ENCODE results near the gene GLYR1.

DNA sequence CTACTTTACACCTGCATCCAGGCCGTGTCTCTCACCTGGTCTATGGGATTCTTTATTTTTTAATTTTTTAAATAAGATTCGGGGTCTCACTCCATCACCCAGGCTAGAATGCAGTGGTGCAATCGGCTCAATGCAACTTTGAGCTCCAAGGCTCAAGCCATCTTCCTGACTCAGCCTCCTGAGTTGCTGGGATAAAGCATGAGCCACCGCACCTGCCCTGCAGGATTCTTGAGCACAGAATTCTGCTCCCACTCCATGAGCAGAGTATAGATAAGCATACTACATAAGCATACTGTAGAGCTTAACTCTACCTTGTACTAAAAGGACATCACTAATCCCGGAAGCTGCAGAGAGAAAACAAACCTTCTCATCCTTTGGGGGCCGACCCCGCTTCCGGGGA is 15.5 kb downstream of the GLYR1 start:
- no peak for TF ChIP-seq NR3C1 (IDR thresholded peaks at IDR 0.05)
- TF ChIP-seq, protein P1, sequence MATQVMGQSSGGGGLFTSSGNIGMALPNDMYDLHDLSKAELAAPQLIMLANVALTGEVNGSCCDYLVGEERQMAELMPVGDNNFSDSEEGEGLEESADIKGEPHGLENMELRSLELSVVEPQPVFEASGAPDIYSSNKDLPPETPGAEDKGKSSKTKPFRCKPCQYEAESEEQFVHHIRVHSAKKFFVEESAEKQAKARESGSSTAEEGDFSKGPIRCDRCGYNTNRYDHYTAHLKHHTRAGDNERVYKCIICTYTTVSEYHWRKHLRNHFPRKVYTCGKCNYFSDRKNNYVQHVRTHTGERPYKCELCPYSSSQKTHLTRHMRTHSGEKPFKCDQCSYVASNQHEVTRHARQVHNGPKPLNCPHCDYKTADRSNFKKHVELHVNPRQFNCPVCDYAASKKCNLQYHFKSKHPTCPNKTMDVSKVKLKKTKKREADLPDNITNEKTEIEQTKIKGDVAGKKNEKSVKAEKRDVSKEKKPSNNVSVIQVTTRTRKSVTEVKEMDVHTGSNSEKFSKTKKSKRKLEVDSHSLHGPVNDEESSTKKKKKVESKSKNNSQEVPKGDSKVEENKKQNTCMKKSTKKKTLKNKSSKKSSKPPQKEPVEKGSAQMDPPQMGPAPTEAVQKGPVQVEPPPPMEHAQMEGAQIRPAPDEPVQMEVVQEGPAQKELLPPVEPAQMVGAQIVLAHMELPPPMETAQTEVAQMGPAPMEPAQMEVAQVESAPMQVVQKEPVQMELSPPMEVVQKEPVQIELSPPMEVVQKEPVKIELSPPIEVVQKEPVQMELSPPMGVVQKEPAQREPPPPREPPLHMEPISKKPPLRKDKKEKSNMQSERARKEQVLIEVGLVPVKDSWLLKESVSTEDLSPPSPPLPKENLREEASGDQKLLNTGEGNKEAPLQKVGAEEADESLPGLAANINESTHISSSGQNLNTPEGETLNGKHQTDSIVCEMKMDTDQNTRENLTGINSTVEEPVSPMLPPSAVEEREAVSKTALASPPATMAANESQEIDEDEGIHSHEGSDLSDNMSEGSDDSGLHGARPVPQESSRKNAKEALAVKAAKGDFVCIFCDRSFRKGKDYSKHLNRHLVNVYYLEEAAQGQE (IDR thresholded peaks at IDR 0.05), result no peak
- no peak for TF ChIP-seq MAX (IDR thresholded peaks at IDR 0.05)
- TF ChIP-seq, protein P2, sequence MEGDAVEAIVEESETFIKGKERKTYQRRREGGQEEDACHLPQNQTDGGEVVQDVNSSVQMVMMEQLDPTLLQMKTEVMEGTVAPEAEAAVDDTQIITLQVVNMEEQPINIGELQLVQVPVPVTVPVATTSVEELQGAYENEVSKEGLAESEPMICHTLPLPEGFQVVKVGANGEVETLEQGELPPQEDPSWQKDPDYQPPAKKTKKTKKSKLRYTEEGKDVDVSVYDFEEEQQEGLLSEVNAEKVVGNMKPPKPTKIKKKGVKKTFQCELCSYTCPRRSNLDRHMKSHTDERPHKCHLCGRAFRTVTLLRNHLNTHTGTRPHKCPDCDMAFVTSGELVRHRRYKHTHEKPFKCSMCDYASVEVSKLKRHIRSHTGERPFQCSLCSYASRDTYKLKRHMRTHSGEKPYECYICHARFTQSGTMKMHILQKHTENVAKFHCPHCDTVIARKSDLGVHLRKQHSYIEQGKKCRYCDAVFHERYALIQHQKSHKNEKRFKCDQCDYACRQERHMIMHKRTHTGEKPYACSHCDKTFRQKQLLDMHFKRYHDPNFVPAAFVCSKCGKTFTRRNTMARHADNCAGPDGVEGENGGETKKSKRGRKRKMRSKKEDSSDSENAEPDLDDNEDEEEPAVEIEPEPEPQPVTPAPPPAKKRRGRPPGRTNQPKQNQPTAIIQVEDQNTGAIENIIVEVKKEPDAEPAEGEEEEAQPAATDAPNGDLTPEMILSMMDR (IDR thresholded peaks at IDR 0.05), result no peak

Data from A549 (cell line).